Endodermal cell (in vitro differentiated cells): Measurements from ENCODE around the gene KIF5C. TPM values are rescaled to one million over a fixed set of nuclear protein-coding genes. Genes with fewer than 3 reads are reported as not detected.

Source experiments
- DNase-seq: peaks from one replicate; pipeline ENCODE4 v3.0.0-alpha.2; 2017
- H3K27ac ChIP-seq: 2 replicates; pipeline ENCODE4 v1.5.1; 2013; ENCODE audit warnings: mild to moderate bottlenecking, low read depth, low read length, moderate library complexity
- H3K27me3 ChIP-seq: 2 replicates; pipeline ENCODE4 v1.6.1; 2013; ENCODE audit warnings: mild to moderate bottlenecking, low read length, moderate library complexity; ENCODE audit not compliant: insufficient read depth, control insufficient read depth, poor library complexity, severe bottlenecking
- H3K36me3 ChIP-seq: 2 replicates; pipeline ENCODE4 v1.7.0; 2013; ENCODE audit warnings: mild to moderate bottlenecking, low read length, moderate library complexity; ENCODE audit not compliant: control insufficient read depth, insufficient read depth
- H3K4me1 ChIP-seq: one replicate; pipeline ENCODE4 v1.7.0; 2013; ENCODE audit warnings: low read length; ENCODE audit not compliant: control insufficient read depth, insufficient read depth
- H3K4me3 ChIP-seq: 2 replicates; pipeline ENCODE4 v1.5.1; 2013; ENCODE audit warnings: mild to moderate bottlenecking, low read length, moderate library complexity
- H3K9ac ChIP-seq: 2 replicates; pipeline ENCODE4 v1.6.1; 2013; ENCODE audit warnings: mild to moderate bottlenecking, low read length, moderate library complexity; ENCODE audit not compliant: poor library complexity, severe bottlenecking; ENCODE audit errors: extremely low read depth
- H3K9me3 ChIP-seq: 2 replicates; pipeline ENCODE4 v1.6.1; 2013; ENCODE audit warnings: mild to moderate bottlenecking, low read length, moderate library complexity; ENCODE audit not compliant: control insufficient read depth
- H3K27ac Mint-ChIP-seq: 2 replicates; pipeline ENCODE4 v1.8.0; 2020; ENCODE audit warnings: mixed read lengths
- H3K27me3 Mint-ChIP-seq: 2 replicates; pipeline ENCODE4 v1.8.0; 2021; ENCODE audit warnings: mild to moderate bottlenecking, mixed read lengths; ENCODE audit not compliant: insufficient read depth
- H3K36me3 Mint-ChIP-seq: 2 replicates; pipeline ENCODE4 v1.8.0; 2020; ENCODE audit warnings: low read depth, mixed read lengths
- H3K4me1 Mint-ChIP-seq: 2 replicates; pipeline ENCODE4 v1.8.0; 2020; ENCODE audit warnings: mixed read lengths
- H3K4me3 Mint-ChIP-seq: 2 replicates; pipeline ENCODE4 v1.8.0; 2020; ENCODE audit warnings: mild to moderate bottlenecking, moderate library complexity, mixed read lengths
- H3K9me3 Mint-ChIP-seq: 2 replicates; pipeline ENCODE4 v1.8.0; 2020; ENCODE audit warnings: mild to moderate bottlenecking, mixed read lengths
- WGBS, 2 experiments: methylation state at CpG; one replicate each; pipeline versions ENCODE4 v1.1.5 to v1.1.7; 2013; ENCODE audit warnings: missing lambda C conversion rate in 2 of 2, mixed read lengths in 1 of 2; ENCODE audit not compliant: insufficient coverage in 1 of 2, insufficient read length in 1 of 2; 5-methylcytosine and 5-hydroxymethylcytosine counted together
- total RNA-seq, 2 donors: library from RNA; stranded (reverse); fragmentation: NEBNext Ultra II Directional in 1 of 2; extraction: Animal tissue kit (Norgen Biotek cat#: 25700) in 1 of 2; gene quantifications; 2 replicates in 1 of 2; 3 replicates in 1 of 2; pipeline ENCODE4 v1.2.1, GENCODE V29; 2021
- TF ChIP-seq, protein P1 (sequence below): fragments of 200-600 bp; sonication (generic); conservative IDR thresholded peaks from 2 replicates; pipeline ENCODE4 v1.5.0; 2021; ENCODE audit warnings: antibody characterized with exemption, mild to moderate bottlenecking

KIF5C gene
- total RNA-seq, 2 donors from 2014 or later: 39.1 to 41.9 TPM

DNA sequence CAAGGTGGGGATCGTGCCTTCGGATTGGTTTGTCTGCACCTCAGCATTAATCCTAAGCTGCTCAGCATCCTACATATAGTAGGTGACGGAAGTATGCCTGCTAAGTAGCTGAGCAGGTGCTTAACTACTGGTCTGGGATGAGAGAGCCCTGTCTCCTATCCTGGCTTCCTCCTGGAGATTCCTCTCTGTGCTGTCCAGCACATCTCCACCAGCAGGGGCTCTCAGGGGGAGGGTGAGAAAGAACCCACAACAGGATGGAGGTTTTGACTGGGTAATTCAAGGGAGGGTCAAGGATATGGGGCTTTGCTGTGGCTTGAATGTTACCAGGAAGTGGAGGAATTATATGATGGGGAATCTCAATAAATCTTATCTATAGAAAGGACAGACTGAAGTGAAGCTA, 45.4 kb upstream of the KIF5C start:
- Histone ChIP-seq H3K36me3 (no peaks in the 10 kb centered on the region), H3K4me3 (no peak overlapping the region), H3K9me3 (no peaks in the 10 kb centered on the region), H3K4me1 (no peaks in the 10 kb centered on the region), H3K9ac (no peak overlapping the region), H3K27ac (no peak overlapping the region), H3K27me3 (peaks cover 5% of the 10 kb centered on the region)
- Mint-ChIP-seq H3K36me3 (no peaks in the 10 kb centered on the region), H3K4me3 (no peak overlapping the region), H3K4me1 (no peaks in the 10 kb centered on the region), H3K27me3 (peaks cover 11% of the 10 kb centered on the region), H3K9me3 (no peaks in the 10 kb centered on the region), H3K27ac (no peak overlapping the region)
- DNase-seq: peak; percentile 66
- TF ChIP-seq, protein P1, sequence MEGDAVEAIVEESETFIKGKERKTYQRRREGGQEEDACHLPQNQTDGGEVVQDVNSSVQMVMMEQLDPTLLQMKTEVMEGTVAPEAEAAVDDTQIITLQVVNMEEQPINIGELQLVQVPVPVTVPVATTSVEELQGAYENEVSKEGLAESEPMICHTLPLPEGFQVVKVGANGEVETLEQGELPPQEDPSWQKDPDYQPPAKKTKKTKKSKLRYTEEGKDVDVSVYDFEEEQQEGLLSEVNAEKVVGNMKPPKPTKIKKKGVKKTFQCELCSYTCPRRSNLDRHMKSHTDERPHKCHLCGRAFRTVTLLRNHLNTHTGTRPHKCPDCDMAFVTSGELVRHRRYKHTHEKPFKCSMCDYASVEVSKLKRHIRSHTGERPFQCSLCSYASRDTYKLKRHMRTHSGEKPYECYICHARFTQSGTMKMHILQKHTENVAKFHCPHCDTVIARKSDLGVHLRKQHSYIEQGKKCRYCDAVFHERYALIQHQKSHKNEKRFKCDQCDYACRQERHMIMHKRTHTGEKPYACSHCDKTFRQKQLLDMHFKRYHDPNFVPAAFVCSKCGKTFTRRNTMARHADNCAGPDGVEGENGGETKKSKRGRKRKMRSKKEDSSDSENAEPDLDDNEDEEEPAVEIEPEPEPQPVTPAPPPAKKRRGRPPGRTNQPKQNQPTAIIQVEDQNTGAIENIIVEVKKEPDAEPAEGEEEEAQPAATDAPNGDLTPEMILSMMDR: peak; percentile 60
- WGBS, 2 experiments: 90% methylated on average over 2 to 3 of the region's 3 CpGs

DNA sequence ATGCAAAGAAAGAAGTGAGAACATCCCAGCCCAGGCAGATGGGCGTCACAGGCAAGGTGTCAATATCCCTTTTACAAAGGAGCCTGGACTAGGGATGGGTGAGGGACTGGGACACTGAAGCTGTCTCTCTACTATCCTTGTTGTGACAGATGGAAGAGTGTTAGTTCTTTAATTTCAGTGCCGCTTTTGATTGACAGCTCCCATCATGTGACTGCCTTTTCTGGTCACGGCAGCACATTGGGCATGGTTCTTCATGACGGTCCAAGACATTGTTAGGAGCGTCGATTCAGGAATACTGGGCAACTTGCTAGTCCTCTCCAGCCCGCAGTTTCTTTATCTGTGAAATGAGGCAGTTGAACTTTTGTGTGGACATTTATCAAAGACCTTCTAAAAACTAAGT, 42.4 kb upstream of the KIF5C start:
- Mint-ChIP-seq H3K27me3 (peaks cover 20% of the 10 kb centered on the region), H3K9me3 (no peaks in the 10 kb centered on the region), H3K27ac (no peak overlapping the region), H3K4me3 (no peak overlapping the region), H3K4me1 (no peaks in the 10 kb centered on the region), H3K36me3 (no peaks in the 10 kb centered on the region)
- H3K36me3 ChIP-seq: no peaks in the 10 kb centered on the region
- no peak overlapping the region for H3K9ac ChIP-seq
- peaks cover 7% of the 10 kb centered on the region for H3K27me3 ChIP-seq
- no peak overlapping the region for H3K4me3 ChIP-seq
- DNase-seq: no peak
- H3K27ac ChIP-seq: no peak overlapping the region
- H3K4me1 ChIP-seq: no peaks in the 10 kb centered on the region
- H3K9me3 ChIP-seq: no peaks in the 10 kb centered on the region
- WGBS, 2 experiments: 91 to 100% methylated on average over 7 of the region's 7 CpGs
- TF ChIP-seq, protein P1: no peak

DNA sequence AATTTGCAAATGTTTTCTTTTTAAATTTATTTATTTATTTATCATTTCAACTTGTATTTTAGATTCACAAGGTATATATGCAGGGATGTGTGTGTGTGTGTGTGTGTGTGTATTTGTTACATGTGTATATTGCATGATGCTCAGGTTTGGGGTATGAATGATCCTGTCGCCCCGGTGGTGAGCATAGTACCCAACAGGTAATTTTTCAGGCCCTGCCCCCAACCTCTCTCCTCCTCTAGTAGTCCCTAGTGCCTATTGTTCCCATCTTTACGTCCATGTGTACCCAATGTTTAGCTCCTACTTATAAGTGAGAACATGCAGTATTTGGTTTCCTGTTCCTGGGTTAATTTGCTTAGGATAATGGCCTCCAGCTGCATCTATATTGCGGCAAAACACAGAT, 33.0 kb upstream of the KIF5C start:
- Histone ChIP-seq H3K4me3 (no peak overlapping the region), H3K27ac (no peak overlapping the region), H3K4me1 (no peaks in the 10 kb centered on the region), H3K27me3 (no peaks in the 10 kb centered on the region), H3K36me3 (no peaks in the 10 kb centered on the region), H3K9ac (no peak overlapping the region), H3K9me3 (no peaks in the 10 kb centered on the region)
- Mint-ChIP-seq H3K27ac (no peak overlapping the region), H3K9me3 (peaks cover 5% of the 10 kb centered on the region), H3K27me3 (peaks cover 3% of the 10 kb centered on the region), H3K4me1 (no peaks in the 10 kb centered on the region), H3K4me3 (no peak overlapping the region), H3K36me3 (no peaks in the 10 kb centered on the region)
- WGBS, 2 experiments: 71 to 78% methylated on average over 1 to 4 of the region's 4 CpGs
- TF ChIP-seq, protein P1: peak; percentile 47
- DNase-seq: no peak
